Measurements from ENCODE around the gene FASTKD3. TPM values are rescaled to one million over a fixed set of nuclear protein-coding genes. Genes with fewer than 3 reads are reported as not detected.
A peak's percentile ranks its signal among the peaks of the same experiment; 100 is the strongest.

Gene FASTKD3
- total RNA-seq, 1 donor from 2014 or later: 8.1 TPM

GRCh38 chr5:7813007-7813406 is 55.8 kb downstream of the FASTKD3 start:
- H3K36me3 ChIP-seq (ENCODE audit: insufficient read depth, low read length): no peaks in the 10 kb centered on the region
- H3K79me2 ChIP-seq (ENCODE audit: insufficient read depth, low read length): no peaks in the 10 kb centered on the region
- Mint-ChIP-seq H3K27me3 (ENCODE audit: low read depth, unreplicated experiment) (no peaks in the 10 kb centered on the region), H3K27ac (ENCODE audit: unreplicated experiment) (no peak overlapping the region), H3K4me1 (ENCODE audit: low read depth, unreplicated experiment) (peaks cover 9% of the 10 kb centered on the region), H3K4me3 (ENCODE audit: unreplicated experiment) (no peak overlapping the region), H3K36me3 (ENCODE audit: low read depth, unreplicated experiment) (no peaks in the 10 kb centered on the region), H3K9me3 (ENCODE audit: unreplicated experiment) (no peaks in the 10 kb centered on the region)
- TF ChIP-seq, protein P1, sequence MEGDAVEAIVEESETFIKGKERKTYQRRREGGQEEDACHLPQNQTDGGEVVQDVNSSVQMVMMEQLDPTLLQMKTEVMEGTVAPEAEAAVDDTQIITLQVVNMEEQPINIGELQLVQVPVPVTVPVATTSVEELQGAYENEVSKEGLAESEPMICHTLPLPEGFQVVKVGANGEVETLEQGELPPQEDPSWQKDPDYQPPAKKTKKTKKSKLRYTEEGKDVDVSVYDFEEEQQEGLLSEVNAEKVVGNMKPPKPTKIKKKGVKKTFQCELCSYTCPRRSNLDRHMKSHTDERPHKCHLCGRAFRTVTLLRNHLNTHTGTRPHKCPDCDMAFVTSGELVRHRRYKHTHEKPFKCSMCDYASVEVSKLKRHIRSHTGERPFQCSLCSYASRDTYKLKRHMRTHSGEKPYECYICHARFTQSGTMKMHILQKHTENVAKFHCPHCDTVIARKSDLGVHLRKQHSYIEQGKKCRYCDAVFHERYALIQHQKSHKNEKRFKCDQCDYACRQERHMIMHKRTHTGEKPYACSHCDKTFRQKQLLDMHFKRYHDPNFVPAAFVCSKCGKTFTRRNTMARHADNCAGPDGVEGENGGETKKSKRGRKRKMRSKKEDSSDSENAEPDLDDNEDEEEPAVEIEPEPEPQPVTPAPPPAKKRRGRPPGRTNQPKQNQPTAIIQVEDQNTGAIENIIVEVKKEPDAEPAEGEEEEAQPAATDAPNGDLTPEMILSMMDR (IDR thresholded peaks at IDR 0.05; ENCODE audit: insufficient read depth, low read depth, low read length): no peak
- no peak for TF ChIP-seq EZH2 (IDR thresholded peaks at IDR 0.05; ENCODE audit: insufficient read depth, low read length)
- no peak overlapping the region for H3K27ac ChIP-seq (ENCODE audit: low read depth, low read length)
- DNase-seq (ENCODE audit: low read depth): no peak
- no peaks in the 10 kb centered on the region for H4K20me1 ChIP-seq (ENCODE audit: insufficient read depth, low read length)
- H3K4me3 ChIP-seq (ENCODE audit: insufficient read depth, low read depth, low read length): no peak overlapping the region
- H3K9ac ChIP-seq (ENCODE audit: low read length): no peak overlapping the region
- H3K9me3 ChIP-seq (ENCODE audit: insufficient read depth, low read depth, low read length): no peaks in the 10 kb centered on the region
- no peak overlapping the region for H2AFZ ChIP-seq (ENCODE audit: low read depth, low read length)
- FAIRE-seq: no peak
- H3K4me2 ChIP-seq (ENCODE audit: low read length): no peak overlapping the region
- H3K4me1 ChIP-seq (ENCODE audit: insufficient read depth, low read length): no peaks in the 10 kb centered on the region
- no peaks in the 10 kb centered on the region for H3K27me3 ChIP-seq (ENCODE audit: insufficient read depth, low read length)

DNA sequence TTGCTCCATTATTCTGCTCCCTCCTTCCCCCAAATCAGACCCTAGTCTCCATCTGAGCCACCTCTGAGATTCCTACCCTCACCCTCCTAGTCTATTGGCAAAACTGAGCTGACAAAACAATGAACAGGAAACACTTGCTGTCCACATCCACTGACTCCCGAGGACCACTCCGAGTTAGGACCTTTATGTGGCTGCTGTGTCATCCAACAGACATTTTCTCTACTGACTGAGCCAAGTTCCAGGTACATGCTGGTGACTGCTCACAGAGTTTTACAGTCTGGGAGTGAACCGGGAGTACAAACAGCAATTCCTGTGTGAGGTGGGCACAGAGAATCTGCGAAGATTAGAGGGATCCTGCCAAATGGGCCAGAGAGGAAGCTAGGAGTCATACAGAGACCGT is 57.1 kb downstream of the FASTKD3 start:
- H4K20me1 ChIP-seq (ENCODE audit: insufficient read depth, low read length): no peaks in the 10 kb centered on the region
- no peaks in the 10 kb centered on the region for H3K36me3 Mint-ChIP-seq (ENCODE audit: low read depth, unreplicated experiment)

More for the DNA sequence above, 57.1 kb downstream of the FASTKD3 start:
- TF ChIP-seq, protein P1 (IDR thresholded peaks at IDR 0.05; ENCODE audit: insufficient read depth, low read depth, low read length): no peak
- TF ChIP-seq EZH2 (IDR thresholded peaks at IDR 0.05; ENCODE audit: insufficient read depth, low read length): no peak
- Mint-ChIP-seq H3K4me3 (ENCODE audit: unreplicated experiment) (no peak overlapping the region), H3K27me3 (ENCODE audit: low read depth, unreplicated experiment) (no peaks in the 10 kb centered on the region), H3K4me1 (ENCODE audit: low read depth, unreplicated experiment) (peaks cover 9% of the 10 kb centered on the region), H3K27ac (ENCODE audit: unreplicated experiment) (no peak overlapping the region), H3K9me3 (ENCODE audit: unreplicated experiment) (peaks cover 1% of the 10 kb centered on the region)
- H3K9ac ChIP-seq (ENCODE audit: low read length): no peak overlapping the region
- H3K9me3 ChIP-seq (ENCODE audit: insufficient read depth, low read depth, low read length): no peaks in the 10 kb centered on the region
- no peak overlapping the region for H3K4me2 ChIP-seq (ENCODE audit: low read length)
- no peaks in the 10 kb centered on the region for H3K36me3 ChIP-seq (ENCODE audit: insufficient read depth, low read length)
- no peaks in the 10 kb centered on the region for H3K4me1 ChIP-seq (ENCODE audit: insufficient read depth, low read length)
- no peak for FAIRE-seq
- no peaks in the 10 kb centered on the region for H3K79me2 ChIP-seq (ENCODE audit: insufficient read depth, low read length)
- H2AFZ ChIP-seq (ENCODE audit: low read depth, low read length): peak overlapping the region; percentile 3
- DNase-seq (ENCODE audit: low read depth): no peak
- H3K27ac ChIP-seq (ENCODE audit: low read depth, low read length): no peak overlapping the region
- no peaks in the 10 kb centered on the region for H3K27me3 ChIP-seq (ENCODE audit: insufficient read depth, low read length)
- no peak overlapping the region for H3K4me3 ChIP-seq (ENCODE audit: insufficient read depth, low read depth, low read length)

Other genes with a start within 250 kb of the FASTKD3 start
- 0.64 and 0.84 TPM in 2 replicates for gene CFAP90, start 17.9 kb downstream of the FASTKD3 start, total RNA-seq
- gene MTRR, start 117 bp upstream of the FASTKD3 start, total RNA-seq: 32.2 and 38.5 TPM in 2 replicates